Central memory CD8-positive, alpha-beta T cell (primary cell): Measurements from ENCODE around the gene ASCL4.

Experiments
- ATAC-seq: fragments of 150-1000 bp; cut with Tn5 transposase; replicated peaks from 2 replicates; pipeline ENCODE4 v1.10.0; 2022; ENCODE audit warnings: mild to moderate bottlenecking, moderate FRiP score, moderate number of reproducible peaks; ENCODE audit not compliant: poor library complexity, severe bottlenecking; ENCODE audit errors: extremely low read depth
- DNase-seq, 2 donors: peaks; one replicate each; pipeline ENCODE4 v3.0.0; 2021; ENCODE audit warnings: low spot score in 2 of 2
- H3K27ac Mint-ChIP-seq: one replicate; pipeline ENCODE4 v1.8.0; 2022; ENCODE audit warnings: low read depth, mild to moderate bottlenecking, moderate library complexity, mixed read lengths
- H3K27me3 Mint-ChIP-seq: one replicate; pipeline ENCODE4 v1.8.0; 2022; ENCODE audit warnings: mixed read lengths
- H3K36me3 Mint-ChIP-seq: one replicate; pipeline ENCODE4 v1.8.0; 2022; ENCODE audit warnings: mild to moderate bottlenecking, moderate library complexity, mixed read lengths; ENCODE audit not compliant: insufficient read depth
- H3K4me1 Mint-ChIP-seq: one replicate; pipeline ENCODE4 v1.8.0; 2022; ENCODE audit warnings: mixed read lengths
- H3K4me3 Mint-ChIP-seq: one replicate; pipeline ENCODE4 v1.8.0; 2022; ENCODE audit warnings: mild to moderate bottlenecking, moderate library complexity, mixed read lengths
- H3K9me3 Mint-ChIP-seq: one replicate; pipeline ENCODE4 v1.8.0; 2022; ENCODE audit warnings: mixed read lengths

Gene ASCL4

DNA sequence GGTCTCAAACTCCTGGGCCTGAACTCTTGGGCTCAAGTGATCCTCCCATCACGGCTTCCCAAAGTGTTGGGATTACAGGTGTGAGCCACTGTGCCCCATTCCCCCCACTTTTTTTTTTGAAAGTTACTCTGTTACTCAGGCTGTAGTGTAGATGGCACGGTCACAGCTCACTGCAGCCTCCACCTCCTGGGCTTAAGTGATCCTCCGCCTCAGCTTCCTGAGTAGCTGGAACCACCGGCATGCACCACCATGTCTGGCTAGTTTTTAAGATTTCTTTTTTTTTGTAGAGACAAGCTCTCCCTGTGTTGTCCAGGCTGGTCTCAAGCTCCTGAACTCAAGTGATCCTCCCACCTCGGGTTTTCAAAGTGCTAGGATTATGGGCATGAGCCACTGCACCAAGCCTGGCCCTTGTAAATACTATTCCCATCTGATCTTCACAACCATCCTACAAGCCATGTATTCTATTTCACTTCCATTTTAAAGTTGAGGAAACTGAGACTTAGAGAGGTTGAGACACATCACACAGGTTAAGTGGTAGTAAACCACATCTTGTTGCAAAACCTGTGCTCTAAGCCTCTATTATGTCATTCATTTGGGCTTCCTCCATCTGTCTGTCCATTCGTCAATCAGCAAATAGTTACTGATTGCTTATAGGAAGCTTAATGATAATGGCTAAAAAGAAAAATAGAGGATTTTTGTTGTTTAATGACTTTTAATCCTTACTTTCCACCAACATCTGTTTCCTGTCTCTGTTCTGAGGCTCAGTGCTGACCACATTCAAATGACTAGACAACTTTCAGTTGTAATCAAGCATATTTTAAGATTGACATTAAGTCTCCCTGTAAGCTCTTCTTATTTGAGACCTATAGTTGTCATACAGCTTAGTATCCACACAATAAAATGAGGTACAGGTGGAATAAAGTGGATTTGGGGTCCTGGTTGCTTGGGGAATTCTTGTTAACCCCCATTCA lies 9.2 kb downstream of the ASCL4 start:
- Mint-ChIP-seq H3K27me3 (peaks cover 30% of the 10 kb centered on the region), H3K27ac (no peak overlapping the region), H3K36me3 (peaks cover 3% of the 10 kb centered on the region), H3K4me1 (no peaks in the 10 kb centered on the region), H3K9me3 (no peaks in the 10 kb centered on the region), H3K4me3 (no peak overlapping the region)
- ATAC-seq = no peak
- DNase-seq = no peak

DNA sequence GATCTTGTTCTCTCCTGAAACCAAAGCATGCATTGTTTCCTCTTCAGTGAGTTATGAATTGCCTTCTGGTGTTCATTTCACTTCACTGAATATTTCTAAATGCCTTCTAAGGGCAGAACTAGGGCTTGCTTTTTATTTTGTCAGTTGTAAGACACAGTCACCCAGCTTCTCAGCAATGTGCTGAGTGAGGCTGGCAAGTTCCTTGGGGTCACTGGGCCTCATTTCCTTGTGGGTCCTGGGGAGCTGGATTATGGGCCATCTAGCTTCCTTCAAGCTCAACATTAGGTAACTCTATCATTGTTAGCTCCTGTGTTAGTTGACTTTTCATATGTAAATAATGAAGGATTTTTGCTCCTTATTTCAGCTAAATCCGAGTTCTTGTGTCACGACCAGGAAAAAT lies 13.8 kb downstream of the ASCL4 start:
- no peaks in the 10 kb centered on the region for H3K4me1 Mint-ChIP-seq
- H3K9me3 Mint-ChIP-seq = no peaks in the 10 kb centered on the region
- no peak overlapping the region for H3K27ac Mint-ChIP-seq
- H3K4me3 Mint-ChIP-seq = no peak overlapping the region
- ATAC-seq (no peak), DNase-seq (no peak)
- H3K36me3 Mint-ChIP-seq = peaks cover 6% of the 10 kb centered on the region
- H3K27me3 Mint-ChIP-seq = peaks cover 13% of the 10 kb centered on the region

- H3K27ac Mint-ChIP-seq = no peak overlapping the region
- H3K4me1 Mint-ChIP-seq = no peaks in the 10 kb centered on the region
- DNase-seq (no peak), ATAC-seq (no peak)
- no peaks in the 10 kb centered on the region for H3K9me3 Mint-ChIP-seq
- peaks cover 6% of the 10 kb centered on the region for H3K36me3 Mint-ChIP-seq
- H3K27me3 Mint-ChIP-seq = peaks cover 19% of the 10 kb centered on the region
- no peak overlapping the region for H3K4me3 Mint-ChIP-seq
Measured at GRCh38 chr12:107788690-107789458, 14.4 kb downstream of the ASCL4 start.

DNA sequence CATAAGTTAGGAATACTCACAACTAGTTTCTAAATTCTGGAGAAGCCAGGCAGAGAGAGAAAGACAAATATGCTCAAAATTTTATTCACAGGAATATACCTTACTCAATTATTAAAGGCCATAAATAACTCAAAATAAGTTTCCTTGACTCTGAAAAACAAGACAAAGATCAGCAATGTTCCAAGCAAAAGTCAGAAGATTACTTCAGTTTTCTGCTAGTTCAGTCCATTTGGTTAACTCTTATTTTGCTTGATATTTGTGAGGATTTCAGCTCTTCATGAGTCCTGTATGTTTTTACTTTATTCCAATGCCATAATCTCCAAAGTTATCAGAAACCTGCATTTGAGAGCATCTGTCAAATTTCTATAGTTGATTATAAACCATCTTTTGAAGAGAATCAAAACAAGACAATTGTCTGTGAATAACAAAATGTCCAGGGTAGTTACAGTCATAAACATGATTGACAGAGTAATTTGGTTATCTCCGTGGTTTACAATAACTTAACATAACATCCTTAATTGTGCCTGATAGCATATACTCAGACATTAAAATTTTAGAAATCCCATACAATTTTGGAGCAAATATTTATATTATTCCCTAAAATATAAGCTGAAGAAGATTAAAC lies 17.1 kb downstream of the ASCL4 start:
- Mint-ChIP-seq H3K27me3 (peaks cover 46% of the 10 kb centered on the region), H3K27ac (no peak overlapping the region), H3K9me3 (no peaks in the 10 kb centered on the region), H3K4me3 (no peak overlapping the region), H3K36me3 (peaks cover 5% of the 10 kb centered on the region), H3K4me1 (no peaks in the 10 kb centered on the region)
- ATAC-seq = no peak
- DNase-seq = no peak

DNA sequence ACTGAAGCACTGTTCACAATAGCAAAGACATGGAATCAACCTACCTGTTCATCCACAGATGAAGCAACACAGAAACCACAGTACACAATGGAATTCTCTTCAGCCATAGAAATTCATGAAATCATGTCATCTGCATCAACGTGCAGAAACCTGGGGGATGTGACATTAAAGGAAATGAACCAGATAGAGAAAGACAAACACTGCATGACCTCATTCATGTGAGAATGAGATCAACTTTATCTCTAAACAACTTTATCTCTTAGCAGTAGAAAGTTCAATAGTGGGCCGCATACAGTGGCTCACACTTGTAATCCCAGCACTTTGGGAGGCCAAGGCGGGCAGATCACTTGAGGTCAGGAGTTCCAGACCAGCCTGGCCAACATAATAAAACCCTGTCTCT lies 19.9 kb downstream of the ASCL4 start:
- ATAC-seq (no peak), DNase-seq (no peak)
- peaks cover 3% of the 10 kb centered on the region for H3K36me3 Mint-ChIP-seq
- no peak overlapping the region for H3K27ac Mint-ChIP-seq
- H3K9me3 Mint-ChIP-seq = no peaks in the 10 kb centered on the region
- H3K4me3 Mint-ChIP-seq = no peak overlapping the region
- peaks cover 75% of the 10 kb centered on the region for H3K27me3 Mint-ChIP-seq
- H3K4me1 Mint-ChIP-seq = no peaks in the 10 kb centered on the region

DNA sequence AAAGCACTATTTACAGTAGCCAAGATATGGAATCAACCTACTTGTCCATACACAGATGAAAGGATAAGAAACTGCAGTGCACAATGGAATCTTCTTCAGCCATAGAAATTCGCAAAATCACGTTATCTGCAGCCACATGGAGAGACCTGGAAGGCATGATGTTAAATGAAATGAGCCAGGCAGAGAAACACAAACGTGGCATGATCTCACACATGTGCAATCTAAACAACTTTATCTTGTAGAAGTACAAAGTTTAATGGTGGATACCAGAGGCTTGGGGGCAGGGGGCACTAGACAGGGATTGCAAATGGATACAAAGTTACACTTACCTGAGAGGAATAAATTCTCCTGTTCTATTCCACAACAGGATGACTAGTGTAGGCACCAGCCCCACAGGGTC lies 24.1 kb downstream of the ASCL4 start:
- ATAC-seq = no peak

DNA sequence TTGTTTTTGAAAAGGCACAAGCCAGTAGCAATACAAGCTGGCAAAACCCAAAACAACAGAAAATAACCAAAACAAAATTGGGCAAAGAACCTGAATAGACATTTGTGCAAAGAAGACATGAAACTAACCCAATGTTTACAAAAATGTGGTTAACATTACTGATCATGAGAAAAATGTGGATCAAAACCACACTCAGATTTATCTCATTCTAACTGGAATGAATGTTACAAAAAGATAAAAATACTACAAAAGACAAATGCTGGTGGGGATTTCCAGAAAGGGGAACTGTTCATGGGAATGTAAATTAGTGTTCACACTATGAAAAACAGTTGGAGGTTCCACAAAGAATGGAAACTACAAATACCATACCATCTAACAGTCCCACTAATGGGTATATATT lies 26.6 kb downstream of the ASCL4 start:
- peaks cover 43% of the 10 kb centered on the region for H3K27me3 Mint-ChIP-seq
- ATAC-seq (no peak), DNase-seq (no peak)
- H3K4me3 Mint-ChIP-seq = no peak overlapping the region
- H3K27ac Mint-ChIP-seq = no peak overlapping the region
- no peaks in the 10 kb centered on the region for H3K36me3 Mint-ChIP-seq
- H3K9me3 Mint-ChIP-seq = no peaks in the 10 kb centered on the region
- no peaks in the 10 kb centered on the region for H3K4me1 Mint-ChIP-seq

More for the DNA sequence above, 24.1 kb downstream of the ASCL4 start:
- H3K4me1 Mint-ChIP-seq = no peaks in the 10 kb centered on the region
- H3K4me3 Mint-ChIP-seq = no peak overlapping the region
- no peaks in the 10 kb centered on the region for H3K36me3 Mint-ChIP-seq
- H3K27me3 Mint-ChIP-seq = peaks cover 68% of the 10 kb centered on the region
- DNase-seq = no peak
- no peaks in the 10 kb centered on the region for H3K9me3 Mint-ChIP-seq
- no peak overlapping the region for H3K27ac Mint-ChIP-seq

GRCh38 chr12:107803092-107803491 lies 28.6 kb downstream of the ASCL4 start:
- no peaks in the 10 kb centered on the region for H3K4me1 Mint-ChIP-seq
- no peak for DNase-seq
- no peak overlapping the region for H3K27ac Mint-ChIP-seq
- H3K36me3 Mint-ChIP-seq = no peaks in the 10 kb centered on the region
- no peak for ATAC-seq
- no peaks in the 10 kb centered on the region for H3K9me3 Mint-ChIP-seq
- peaks cover 32% of the 10 kb centered on the region for H3K27me3 Mint-ChIP-seq
- no peak overlapping the region for H3K4me3 Mint-ChIP-seq

GRCh38 chr12:107805488-107806180 lies 31.1 kb downstream of the ASCL4 start:
- Mint-ChIP-seq H3K4me3 (no peak overlapping the region), H3K27me3 (peaks cover 24% of the 10 kb centered on the region), H3K27ac (no peak overlapping the region), H3K9me3 (no peaks in the 10 kb centered on the region), H3K4me1 (no peaks in the 10 kb centered on the region), H3K36me3 (no peaks in the 10 kb centered on the region)
- DNase-seq (no peak), ATAC-seq (no peak)

- Mint-ChIP-seq H3K4me1 (no peaks in the 10 kb centered on the region), H3K4me3 (no peak overlapping the region), H3K9me3 (no peaks in the 10 kb centered on the region), H3K27me3 (peaks cover 38% of the 10 kb centered on the region), H3K36me3 (no peaks in the 10 kb centered on the region), H3K27ac (peak overlapping the region; percentile 2)
- ATAC-seq (no peak), DNase-seq (no peak)
Measured at GRCh38 chr12:107807471-107808150, 33.1 kb downstream of the ASCL4 start.

- ATAC-seq = no peak
- peaks cover 23% of the 10 kb centered on the region for H3K27me3 Mint-ChIP-seq
- H3K9me3 Mint-ChIP-seq = peaks cover 8% of the 10 kb centered on the region
- H3K4me1 Mint-ChIP-seq = peaks cover under 1% of the 10 kb centered on the region
- H3K36me3 Mint-ChIP-seq = no peaks in the 10 kb centered on the region
- no peak for DNase-seq
- H3K4me3 Mint-ChIP-seq = no peak overlapping the region
- H3K27ac Mint-ChIP-seq = no peak overlapping the region
Measured at GRCh38 chr12:107817250-107817649, 42.7 kb downstream of the ASCL4 start.

GRCh38 chr12:107818984-107819383 lies 44.5 kb downstream of the ASCL4 start:
- Mint-ChIP-seq H3K27me3 (peaks cover 35% of the 10 kb centered on the region), H3K4me3 (no peak overlapping the region), H3K9me3 (peaks cover 8% of the 10 kb centered on the region), H3K36me3 (no peaks in the 10 kb centered on the region), H3K4me1 (peaks cover 5% of the 10 kb centered on the region), H3K27ac (no peak overlapping the region)
- no peak for DNase-seq
- no peak for ATAC-seq
